ENCODE results near the gene VPS52.

Gene VPS52

GRCh38 chr6:33271468-33272274, at the start of gene VPS52, which contains the start of gene RPS18:
Gene VPS52, minus strand, starts transcription at chr6:33271876. Its CDS starts 201 bp downstream, at chr6:33271675.
Gene RPS18, plus strand, starts transcription at chr6:33272075. Its CDS starts 45 bp downstream, at chr6:33272120.
- DNase-seq (ENCODE audit: low read depth): peak; percentile 84

GRCh38 chr6:33321227-33321626, 49.6 kb upstream of the VPS52 start:
- DNase-seq (ENCODE audit: low read depth): no peak

- DNase-seq (ENCODE audit: low read depth): no peak
Measured at GRCh38 chr6:33320315-33321181, 48.9 kb upstream of the VPS52 start.

- no peak for DNase-seq (ENCODE audit: low read depth)
Measured at GRCh38 chr6:33319939-33320314, 48.3 kb upstream of the VPS52 start.

GRCh38 chr6:33318426-33319073, 46.9 kb upstream of the VPS52 start:
- no peak for DNase-seq (ENCODE audit: low read depth)

- peak; percentile 92 for DNase-seq (ENCODE audit: low read depth)
Measured at GRCh38 chr6:33317669-33318425, 46.2 kb upstream of the VPS52 start, which contains the start of gene ZBTB22. Gene ZBTB22, minus strand, starts transcription at chr6:33317744. Its CDS starts 828 bp downstream, at chr6:33316916.

- no peak for DNase-seq (ENCODE audit: low read depth)
Measured at GRCh38 chr6:33317419-33317668, 45.7 kb upstream of the VPS52 start.

GRCh38 chr6:33316603-33317418, 45.1 kb upstream of the VPS52 start:
- no peak for DNase-seq (ENCODE audit: low read depth)

- no peak for DNase-seq (ENCODE audit: low read depth)
Measured at GRCh38 chr6:33315793-33316602, 44.3 kb upstream of the VPS52 start.

- no peak for DNase-seq (ENCODE audit: low read depth)
Measured at GRCh38 chr6:33314943-33315792, 43.5 kb upstream of the VPS52 start.

- peak; percentile 56 for DNase-seq (ENCODE audit: low read depth)
Measured at GRCh38 chr6:33314515-33314942, 42.9 kb upstream of the VPS52 start.

- DNase-seq (ENCODE audit: low read depth): peak; percentile 91
Measured at GRCh38 chr6:33313709-33314514, 42.2 kb upstream of the VPS52 start, which contains the start of gene TAPBP. Gene TAPBP, minus strand, starts transcription at chr6:33314078. Its CDS starts 37 bp downstream, at chr6:33314041.

GRCh38 chr6:33313105-33313708, 41.5 kb upstream of the VPS52 start:
- no peak for DNase-seq (ENCODE audit: low read depth)

- DNase-seq (ENCODE audit: low read depth): peak; percentile 74
Measured at GRCh38 chr6:33312361-33313104, 40.9 kb upstream of the VPS52 start.

- DNase-seq (ENCODE audit: low read depth): no peak
Measured at GRCh38 chr6:33306356-33306755, 34.7 kb upstream of the VPS52 start.

- DNase-seq (ENCODE audit: low read depth): no peak
Measured at GRCh38 chr6:33305052-33305451, 33.4 kb upstream of the VPS52 start.

- DNase-seq (ENCODE audit: low read depth): no peak
Measured at GRCh38 chr6:33304216-33304615, 32.5 kb upstream of the VPS52 start.
